ENCODE data around the gene NPPB.

NPPB gene

DNA sequence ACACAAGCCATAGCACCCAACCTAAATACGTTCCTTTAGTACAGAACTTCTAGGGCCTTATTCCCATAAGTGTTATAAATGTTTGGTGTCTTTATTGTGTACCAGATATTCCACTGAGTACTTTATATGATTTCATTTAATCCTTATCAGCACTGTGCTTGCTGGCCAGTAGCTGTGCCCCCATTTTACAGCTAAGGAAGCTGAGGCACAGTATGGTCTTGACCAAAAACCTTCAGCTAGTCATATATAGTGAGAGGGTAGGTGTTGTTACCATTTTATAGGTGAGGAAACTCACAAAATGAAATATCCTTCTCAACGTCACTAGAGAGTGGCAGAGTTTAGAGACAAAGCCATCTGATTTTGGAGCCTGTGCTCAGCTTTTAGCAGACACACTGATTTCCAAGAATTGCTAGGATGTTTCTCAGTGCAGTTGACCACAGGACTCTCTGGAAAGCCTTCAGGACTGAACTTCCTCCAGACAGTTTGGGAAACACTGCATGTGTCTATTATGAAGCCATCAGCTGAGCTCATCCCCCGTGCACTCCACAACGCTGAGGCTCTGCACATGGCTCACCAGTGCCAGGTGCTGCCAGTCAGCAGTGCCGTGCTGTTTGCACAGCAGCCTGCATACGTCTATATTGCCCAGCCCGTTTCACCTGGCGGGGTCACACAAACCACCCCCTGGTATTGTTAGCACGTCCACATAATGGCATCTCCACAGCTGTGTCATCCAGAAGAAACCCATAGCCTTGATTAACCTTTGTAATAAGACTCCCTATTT lies 26.6 kb downstream of the NPPB start:
- no peak for DNase-seq

DNA sequence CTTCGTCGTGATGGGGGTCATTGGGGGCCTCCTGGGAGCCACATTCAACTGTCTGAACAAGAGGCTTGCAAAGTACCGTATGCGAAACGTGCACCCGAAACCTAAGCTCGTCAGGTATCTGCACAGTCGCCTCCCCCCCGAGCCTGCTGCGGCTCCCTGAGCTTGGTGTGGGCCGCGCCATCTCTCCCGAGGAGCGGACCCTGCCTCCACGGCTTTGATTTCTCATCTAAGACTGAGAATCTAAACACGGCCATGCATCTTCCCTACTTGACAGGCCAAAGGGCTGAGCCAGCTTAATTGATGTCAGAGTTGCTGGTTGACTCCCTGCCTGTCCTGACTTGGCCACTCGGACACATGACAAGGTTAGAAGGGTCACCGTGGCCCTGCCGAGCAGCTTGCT lies 30.2 kb downstream of the NPPB start:
- no peak for DNase-seq

GRCh38 chr1:11826946-11827345 lies 31.8 kb downstream of the NPPB start:
- DNase-seq, result no peak

- DNase-seq, result no peak
These were observed 33.6 kb downstream of the NPPB start for GRCh38 chr1:11825131-11825530.

GRCh38 chr1:11823366-11824137 lies 35.2 kb downstream of the NPPB start:
- no peak for DNase-seq

GRCh38 chr1:11822091-11822490 lies 36.7 kb downstream of the NPPB start:
- no peak for DNase-seq

DNA sequence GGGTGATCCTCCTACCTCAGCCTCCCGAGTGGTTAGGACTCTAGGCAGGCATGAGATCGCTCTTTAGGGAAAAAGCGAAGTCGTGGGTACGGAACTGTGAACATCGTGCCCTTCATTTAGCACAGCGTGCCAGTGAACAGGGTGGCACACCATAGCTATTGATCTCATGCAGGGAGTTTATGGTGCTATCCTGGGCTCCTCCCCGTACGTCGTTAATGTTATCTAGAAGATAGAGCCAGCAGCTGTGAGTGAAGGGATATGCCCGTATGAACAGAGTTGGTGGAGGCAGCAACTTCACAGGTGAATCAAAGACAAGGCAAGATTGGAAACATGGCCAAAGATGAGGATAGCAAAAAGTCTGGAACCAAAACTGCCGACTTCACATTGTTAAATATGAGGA lies 41.6 kb downstream of the NPPB start:
- no peak for DNase-seq

DNA sequence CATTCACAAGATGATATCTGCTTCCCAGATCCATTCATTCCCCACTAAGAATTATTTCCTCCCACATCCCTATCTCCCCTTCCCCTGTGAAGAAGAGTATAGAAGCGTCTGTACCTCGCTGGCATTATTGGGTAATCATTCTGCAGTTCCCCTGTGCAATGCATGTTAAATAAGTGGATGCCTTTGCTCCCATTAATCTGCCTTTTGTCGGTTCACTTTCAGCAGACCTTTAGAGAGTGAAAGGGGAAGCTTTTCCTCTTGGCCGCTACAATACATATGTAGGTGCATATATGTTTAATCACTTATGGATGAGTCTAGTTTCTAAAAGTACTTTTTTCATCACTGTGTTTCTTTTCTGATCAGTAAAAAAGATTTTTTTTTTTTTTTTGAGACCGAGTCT lies 45.7 kb downstream of the NPPB start:
- no peak for DNase-seq
